ENCODE measurements around the gene KMT2A.

Gene KMT2A

GRCh38 chr11:118528511-118528910 is 92.2 kb downstream of the KMT2A start:
- H3K4me3 ChIP-seq (replicated peaks; ENCODE audit: low read depth, low read length): no peak overlapping the region
- DNase-seq (ENCODE audit: low read depth): no peak
- TF ChIP-seq CTCF (IDR thresholded peaks at IDR 0.05; ENCODE audit: low read length, missing control alignments): no peak

GRCh38 chr11:118529584-118530175 is 93.4 kb downstream of the KMT2A start:
- no peak for TF ChIP-seq CTCF (IDR thresholded peaks at IDR 0.05; ENCODE audit: low read length, missing control alignments)
- no peak for DNase-seq (ENCODE audit: low read depth)
- peak overlapping the region; percentile 60 for H3K4me3 ChIP-seq (replicated peaks; ENCODE audit: low read depth, low read length)

GRCh38 chr11:118530180-118530682 is 93.9 kb downstream of the KMT2A start:
- DNase-seq (ENCODE audit: low read depth): peak; percentile 6
- no peak for TF ChIP-seq CTCF (IDR thresholded peaks at IDR 0.05; ENCODE audit: low read length, missing control alignments)

GRCh38 chr11:118530683-118531596 is 94.6 kb downstream of the KMT2A start, which contains the start of gene TMEM25:
Gene TMEM25 (plus strand): TSS chr11:118531192. CDS start chr11:118531802, 610 bp downstream.
- TF ChIP-seq CTCF (IDR thresholded peaks at IDR 0.05; ENCODE audit: low read length, missing control alignments): no peak
- DNase-seq (ENCODE audit: low read depth): peak; percentile 36
- H3K4me3 ChIP-seq (replicated peaks; ENCODE audit: low read depth, low read length): peak within 1 kb of the TSS; percentile 60

More at GRCh38 chr11:118530180-118530682, 93.9 kb downstream of the KMT2A start:
- peak overlapping the region; percentile 60 for H3K4me3 ChIP-seq (replicated peaks; ENCODE audit: low read depth, low read length)

- DNase-seq (ENCODE audit: low read depth): no peak
- no peak for TF ChIP-seq CTCF (IDR thresholded peaks at IDR 0.05; ENCODE audit: low read length, missing control alignments)
Observed at GRCh38 chr11:118531597-118532084, 95.3 kb downstream of the KMT2A start.

GRCh38 chr11:118532091-118532490 is 95.8 kb downstream of the KMT2A start:
- no peak for TF ChIP-seq CTCF (IDR thresholded peaks at IDR 0.05; ENCODE audit: low read length, missing control alignments)
- no peak overlapping the region for H3K4me3 ChIP-seq (replicated peaks; ENCODE audit: low read depth, low read length)
- DNase-seq (ENCODE audit: low read depth): no peak

More at GRCh38 chr11:118531597-118532084, 95.3 kb downstream of the KMT2A start:
- peak overlapping the region; percentile 60 for H3K4me3 ChIP-seq (replicated peaks; ENCODE audit: low read depth, low read length)
